ENCODE data around the gene SLC12A6.
A peak's percentile ranks its signal among the peaks of the same experiment; 100 is the strongest.

The SLC12A6 gene

DNA sequence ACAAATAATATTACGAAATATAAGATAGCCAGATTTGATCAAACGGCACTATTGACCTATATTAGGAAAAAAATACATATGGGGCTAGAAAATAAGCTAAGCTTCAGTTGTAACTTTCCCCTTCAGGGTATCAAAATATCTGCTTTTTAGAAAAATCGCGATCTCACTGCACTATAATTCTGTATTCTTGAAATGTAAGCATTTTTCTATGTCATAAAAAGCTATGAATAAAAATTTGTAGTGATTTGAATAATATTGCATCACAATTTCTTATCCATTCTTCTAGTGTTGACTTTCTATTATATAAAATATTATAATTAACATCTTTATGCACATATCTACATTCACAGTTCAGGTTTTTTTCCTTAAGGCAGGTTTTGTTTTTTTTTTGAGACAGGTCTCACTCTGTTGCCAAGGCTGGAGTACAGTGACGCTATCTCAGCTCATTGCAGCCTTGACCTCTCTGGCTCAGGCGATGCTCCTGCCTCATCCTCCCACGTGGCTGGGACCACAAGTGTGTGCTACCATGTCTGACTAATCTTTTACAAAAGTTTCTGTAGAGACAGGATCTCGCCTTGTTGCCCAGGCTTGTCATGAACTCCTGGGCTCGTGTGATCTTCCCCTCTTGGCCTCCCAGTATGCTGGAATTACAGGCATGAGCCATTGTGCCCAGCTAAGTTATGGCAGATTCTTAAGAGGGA, 91.2 kb downstream of the SLC12A6 start:
- H3K4me3 Mint-ChIP-seq: no peak overlapping the region
- H3K4me1 Mint-ChIP-seq (ENCODE audit: low read depth): peaks cover 8% of the 10 kb centered on the region
- H3K36me3 Mint-ChIP-seq (ENCODE audit: low read depth): peaks cover 46% of the 10 kb centered on the region
- no peaks in the 10 kb centered on the region for H3K9me3 Mint-ChIP-seq
- H3K27me3 Mint-ChIP-seq (ENCODE audit: low read depth): no peaks in the 10 kb centered on the region
- DNase-seq (ENCODE audit: low spot score): no peak
- no peak overlapping the region for H3K27ac Mint-ChIP-seq

DNA sequence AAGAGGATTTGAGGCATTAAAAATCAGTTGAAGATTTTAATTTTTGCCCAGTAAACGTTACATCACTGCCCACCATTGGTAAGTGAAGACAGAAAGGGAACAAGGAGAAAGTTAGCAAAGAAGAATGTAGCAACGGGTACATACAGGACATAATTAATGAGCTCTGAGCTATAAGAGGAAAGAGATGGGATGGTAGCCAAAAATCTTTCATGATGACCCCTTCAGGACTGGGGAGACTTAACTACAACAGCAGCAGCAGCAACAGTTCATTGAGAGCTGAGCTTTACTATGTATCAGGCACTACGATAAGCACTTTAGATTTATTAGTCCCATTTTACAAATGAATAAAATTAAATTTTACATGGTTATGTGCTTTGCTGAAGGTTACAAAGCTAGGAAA, 94.4 kb downstream of the SLC12A6 start:
- Mint-ChIP-seq H3K36me3 (ENCODE audit: low read depth) (peaks cover 42% of the 10 kb centered on the region), H3K9me3 (no peaks in the 10 kb centered on the region), H3K4me3 (no peak overlapping the region), H3K4me1 (ENCODE audit: low read depth) (peaks cover 22% of the 10 kb centered on the region), H3K27ac (no peak overlapping the region), H3K27me3 (ENCODE audit: low read depth) (no peaks in the 10 kb centered on the region)
- DNase-seq (ENCODE audit: low spot score): no peak

DNA sequence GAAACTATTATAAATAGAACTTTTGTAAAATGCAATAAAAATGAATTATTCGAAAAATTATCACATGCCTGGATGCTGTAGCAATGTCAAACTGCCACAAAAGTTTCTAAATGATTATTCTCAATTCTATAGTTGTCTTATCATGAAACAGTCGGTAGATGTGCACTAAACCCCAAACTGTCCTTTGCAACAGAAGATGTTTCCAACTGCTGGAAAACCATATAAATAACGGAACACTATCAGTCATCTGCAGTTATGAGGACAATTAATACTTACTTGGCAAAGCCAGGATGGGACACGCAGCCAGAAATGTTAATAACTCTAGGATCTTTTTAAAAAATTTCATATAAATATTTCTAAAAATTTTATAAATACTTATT, 95.3 kb downstream of the SLC12A6 start:
- no peaks in the 10 kb centered on the region for H3K9me3 Mint-ChIP-seq
- H3K27me3 Mint-ChIP-seq (ENCODE audit: low read depth): no peaks in the 10 kb centered on the region
- H3K36me3 Mint-ChIP-seq (ENCODE audit: low read depth): peaks cover 40% of the 10 kb centered on the region
- no peak for DNase-seq (ENCODE audit: low spot score)
- H3K4me3 Mint-ChIP-seq: no peak overlapping the region
- H3K27ac Mint-ChIP-seq: no peak overlapping the region
- H3K4me1 Mint-ChIP-seq (ENCODE audit: low read depth): peaks cover 22% of the 10 kb centered on the region

DNA sequence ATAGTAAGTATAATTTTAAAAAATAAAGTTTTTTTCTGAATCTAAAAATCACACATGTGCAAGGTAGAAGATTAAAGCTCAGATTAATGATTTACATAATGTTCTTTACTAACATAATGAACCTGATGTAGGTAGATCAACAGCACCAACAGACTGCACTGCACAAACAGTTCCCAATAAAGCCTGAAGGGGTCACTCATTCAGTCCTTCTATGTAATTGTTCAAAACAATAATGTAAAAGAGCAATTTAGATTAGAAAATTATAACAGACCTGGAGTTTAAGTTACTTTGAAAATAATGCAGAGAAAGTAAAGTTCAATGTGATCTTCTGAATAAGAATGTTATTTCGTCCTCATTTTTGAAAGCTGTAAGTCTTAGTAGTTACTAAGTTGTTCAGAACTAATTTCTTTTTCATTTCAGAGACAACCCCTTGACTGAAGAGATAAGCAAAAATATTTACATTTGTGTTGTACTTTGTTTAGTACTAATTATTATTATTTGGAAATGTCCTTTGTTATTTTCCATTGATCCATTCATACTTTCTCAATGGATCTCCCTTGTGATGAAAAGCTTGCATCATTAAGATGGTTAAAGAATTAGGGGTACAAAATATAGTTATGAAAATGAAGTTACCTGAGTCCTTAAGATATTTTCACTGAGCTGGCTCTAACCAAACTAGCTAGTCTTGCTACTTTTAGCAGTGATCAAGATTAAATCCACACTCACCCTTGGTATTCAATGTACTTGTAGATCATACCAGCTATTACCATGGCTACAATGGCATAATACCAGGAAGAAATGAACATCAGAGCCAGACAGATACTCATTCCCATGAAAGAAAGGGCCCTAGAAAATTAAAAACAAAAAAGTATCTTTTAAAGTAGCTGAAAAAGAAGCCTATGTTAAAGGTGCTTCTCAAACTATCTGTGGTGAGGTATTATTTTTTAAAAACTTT, 95.9 kb downstream of the SLC12A6 start:
- no peak for DNase-seq (ENCODE audit: low spot score)
- Mint-ChIP-seq H3K9me3 (no peaks in the 10 kb centered on the region), H3K27ac (peak overlapping the region; percentile 39), H3K36me3 (ENCODE audit: low read depth) (peaks cover 45% of the 10 kb centered on the region), H3K4me3 (no peak overlapping the region), H3K4me1 (ENCODE audit: low read depth) (peaks cover 22% of the 10 kb centered on the region), H3K27me3 (ENCODE audit: low read depth) (no peaks in the 10 kb centered on the region)

DNA sequence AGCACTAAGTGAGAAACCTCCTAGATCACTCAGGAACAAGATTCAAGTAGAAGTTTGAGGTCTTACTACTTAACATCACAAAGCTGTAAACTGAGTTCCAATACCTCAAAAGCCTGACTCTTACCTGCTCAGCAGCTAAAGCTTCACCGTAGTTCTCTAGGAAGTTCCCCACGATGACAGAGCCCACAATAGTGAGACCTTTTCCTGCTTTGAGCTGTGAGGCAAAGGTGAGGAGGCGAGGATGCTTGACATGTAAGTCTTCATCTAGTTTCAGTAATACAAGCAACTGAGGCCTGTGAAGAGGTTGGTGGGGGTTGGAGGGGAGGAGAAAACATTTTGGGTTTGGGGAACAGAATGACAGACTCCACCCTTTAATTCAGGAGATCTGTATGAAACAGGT, 97.0 kb downstream of the SLC12A6 start:
- Mint-ChIP-seq H3K4me1 (ENCODE audit: low read depth) (peaks cover 22% of the 10 kb centered on the region), H3K9me3 (no peaks in the 10 kb centered on the region), H3K4me3 (no peak overlapping the region), H3K27ac (peak overlapping the region; percentile 42), H3K27me3 (ENCODE audit: low read depth) (no peaks in the 10 kb centered on the region), H3K36me3 (ENCODE audit: low read depth) (peaks cover 56% of the 10 kb centered on the region)
- no peak for DNase-seq (ENCODE audit: low spot score)

DNA sequence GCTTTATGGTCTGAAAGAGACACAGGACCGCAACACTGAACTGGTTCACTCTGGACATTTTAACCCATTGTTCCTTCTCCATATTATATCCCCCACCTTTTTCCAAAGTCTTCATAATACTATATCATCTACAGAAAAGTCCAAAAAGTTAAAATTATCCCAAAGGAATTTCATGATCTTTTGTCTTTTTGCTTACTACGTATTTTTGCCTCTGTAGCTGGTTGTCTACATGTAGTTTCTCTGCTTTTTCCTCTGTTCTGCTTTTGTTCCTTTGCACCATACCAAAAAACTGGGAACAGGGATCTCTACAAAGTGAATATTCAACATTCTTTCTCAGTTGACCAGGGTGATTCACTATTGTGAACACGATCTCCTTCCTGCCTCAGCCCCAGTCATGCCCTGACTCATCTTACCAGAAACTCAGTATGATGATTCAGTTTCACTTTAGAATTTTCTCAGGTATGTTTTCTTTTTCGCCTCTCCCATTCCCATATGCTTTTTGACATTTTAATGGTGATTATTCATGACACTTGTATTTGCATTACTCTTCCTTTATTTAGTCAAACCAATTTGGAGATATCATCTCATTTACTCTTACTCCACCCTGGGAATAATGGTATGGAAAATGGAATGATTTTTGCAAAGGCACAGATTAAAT, 98.3 kb downstream of the SLC12A6 start:
- peak; percentile 45 for DNase-seq (ENCODE audit: low spot score)
- Mint-ChIP-seq H3K27me3 (ENCODE audit: low read depth) (no peaks in the 10 kb centered on the region), H3K9me3 (no peaks in the 10 kb centered on the region), H3K4me3 (peak overlapping the region; percentile 64), H3K27ac (peak overlapping the region; percentile 84), H3K36me3 (ENCODE audit: low read depth) (peaks cover 50% of the 10 kb centered on the region), H3K4me1 (ENCODE audit: low read depth) (peaks cover 22% of the 10 kb centered on the region)

DNA sequence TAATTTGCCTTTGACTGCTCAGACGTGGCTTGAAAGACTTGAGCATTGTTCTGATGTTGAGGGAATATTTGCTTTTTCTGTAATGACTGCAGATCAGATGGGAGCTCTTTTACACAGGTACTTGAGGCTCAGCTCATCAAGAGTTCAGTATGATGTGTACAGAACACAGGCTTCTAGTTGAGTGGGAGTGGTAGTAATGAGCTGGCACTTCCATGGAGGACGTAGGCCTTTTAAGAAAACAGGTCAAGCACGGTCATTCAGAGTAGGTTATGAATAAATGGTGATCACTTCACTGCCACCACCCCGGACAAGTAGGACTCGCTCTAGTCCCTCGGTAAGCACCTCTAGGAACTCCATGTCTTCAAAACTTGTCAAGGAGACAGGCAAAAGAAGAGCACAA, 104.0 kb downstream of the SLC12A6 start:
- Mint-ChIP-seq H3K36me3 (ENCODE audit: low read depth) (peaks cover 45% of the 10 kb centered on the region), H3K27me3 (ENCODE audit: low read depth) (no peaks in the 10 kb centered on the region), H3K4me1 (ENCODE audit: low read depth) (no peaks in the 10 kb centered on the region), H3K4me3 (no peak overlapping the region), H3K27ac (peak overlapping the region; percentile 43), H3K9me3 (no peaks in the 10 kb centered on the region)
- no peak for DNase-seq (ENCODE audit: low spot score)

DNA sequence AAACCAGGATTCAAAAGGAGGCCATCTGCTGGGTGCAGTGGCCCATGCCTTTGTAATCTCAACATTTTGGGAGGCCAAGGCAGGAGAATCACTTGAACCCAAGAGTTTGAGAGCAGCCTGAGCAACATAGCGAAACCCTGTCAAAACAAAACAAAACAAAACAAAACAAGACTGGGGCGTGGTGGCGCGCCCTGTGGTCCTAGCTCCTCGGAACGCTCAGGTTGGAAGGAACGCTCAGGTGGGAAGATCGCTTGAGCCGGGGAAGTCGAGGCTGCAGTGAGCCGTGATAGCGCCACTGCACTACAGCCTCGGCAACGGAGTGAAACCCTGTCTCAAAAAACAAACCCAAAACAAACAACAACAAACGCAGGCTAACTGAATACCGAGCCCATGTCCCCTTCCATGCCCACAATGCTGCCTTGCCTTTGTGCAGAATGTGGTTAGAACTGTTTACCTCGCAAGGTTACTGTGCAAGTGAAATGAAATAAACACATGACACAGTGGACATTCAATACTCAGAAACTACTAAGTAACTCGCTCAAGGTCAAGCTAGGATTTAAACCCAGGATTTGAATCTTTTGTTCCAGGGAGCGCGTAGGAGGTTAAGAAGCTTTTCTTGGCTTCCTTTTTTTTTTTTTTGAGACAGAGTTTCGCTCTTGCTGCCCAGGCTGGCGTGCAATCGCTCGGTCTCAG, 113.5 kb downstream of the SLC12A6 start:
- Mint-ChIP-seq H3K27ac (peak overlapping the region; percentile 92), H3K36me3 (ENCODE audit: low read depth) (peaks cover 18% of the 10 kb centered on the region), H3K9me3 (no peaks in the 10 kb centered on the region), H3K4me1 (ENCODE audit: low read depth) (peaks cover 24% of the 10 kb centered on the region), H3K4me3 (peak overlapping the region; percentile 96), H3K27me3 (ENCODE audit: low read depth) (no peaks in the 10 kb centered on the region)
- DNase-seq (ENCODE audit: low spot score): no peak

DNA sequence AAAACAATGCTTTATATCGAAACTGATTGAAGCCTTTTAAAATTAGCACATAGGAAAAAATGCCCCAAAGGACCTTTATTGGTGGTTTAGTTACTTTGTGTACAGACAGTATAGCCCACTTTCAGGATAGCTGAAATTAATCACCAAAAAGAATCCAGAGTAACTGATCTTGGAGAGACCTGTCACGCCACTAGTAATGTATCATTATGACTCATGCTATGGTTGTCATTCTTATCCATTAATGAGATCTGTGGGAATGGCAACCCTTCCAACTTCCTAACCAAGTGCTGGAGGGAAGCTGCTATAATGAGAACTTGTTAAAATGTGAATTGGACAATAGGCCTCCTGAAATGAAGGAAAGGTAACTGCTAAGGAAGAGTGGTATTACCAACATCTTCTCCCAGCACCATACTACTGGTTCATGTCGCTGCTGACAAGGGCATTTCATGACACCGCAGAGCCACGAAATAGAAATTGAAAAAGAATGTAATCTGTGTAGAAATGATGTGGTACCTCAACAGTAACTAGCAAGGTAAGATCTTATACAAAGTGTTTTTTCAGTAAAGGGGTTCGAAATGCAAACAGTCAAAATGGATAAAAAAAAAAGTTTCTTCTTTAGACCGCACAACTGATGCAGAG, 119.9 kb downstream of the SLC12A6 start:
- peaks cover 3% of the 10 kb centered on the region for H3K4me1 Mint-ChIP-seq (ENCODE audit: low read depth)
- H3K27ac Mint-ChIP-seq: no peak overlapping the region
- H3K27me3 Mint-ChIP-seq (ENCODE audit: low read depth): no peaks in the 10 kb centered on the region
- no peaks in the 10 kb centered on the region for H3K36me3 Mint-ChIP-seq (ENCODE audit: low read depth)
- no peaks in the 10 kb centered on the region for H3K9me3 Mint-ChIP-seq
- DNase-seq (ENCODE audit: low spot score): no peak
- H3K4me3 Mint-ChIP-seq: no peak overlapping the region

DNA sequence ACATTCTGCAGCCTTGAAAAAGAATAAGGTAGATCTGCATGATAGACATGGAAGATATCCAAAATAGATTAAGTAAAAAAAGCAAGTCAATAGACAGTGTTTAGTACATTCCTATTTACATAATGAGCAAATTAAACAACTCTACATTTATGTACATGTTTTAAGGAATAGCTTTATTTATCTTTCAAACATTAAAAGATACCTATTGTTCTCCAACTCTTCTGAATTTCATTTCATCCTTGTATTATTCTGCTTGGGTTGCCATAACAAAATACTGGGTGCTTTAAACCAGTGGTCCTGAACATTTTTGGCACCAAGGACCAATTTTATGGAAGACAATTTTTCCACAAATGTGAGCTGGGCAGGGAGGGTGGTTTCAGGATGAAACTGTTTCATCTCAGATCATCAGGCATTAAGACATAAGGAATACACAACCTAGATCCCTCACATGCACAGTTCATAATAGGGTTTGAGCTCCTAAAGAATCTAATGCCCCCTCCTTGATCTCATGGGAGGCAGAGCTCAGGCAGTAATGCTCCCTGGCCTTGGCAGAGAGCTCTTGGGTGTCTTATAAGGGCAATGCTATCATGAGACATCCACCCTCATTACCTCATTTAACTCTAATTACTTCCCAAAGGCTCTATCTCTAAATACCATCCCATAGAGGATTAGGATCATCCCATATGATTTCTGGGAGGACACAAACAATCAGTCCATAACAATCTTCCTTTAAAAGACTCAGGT, 120.9 kb downstream of the SLC12A6 start:
- Mint-ChIP-seq H3K9me3 (no peaks in the 10 kb centered on the region), H3K4me3 (no peak overlapping the region), H3K4me1 (ENCODE audit: low read depth) (no peaks in the 10 kb centered on the region), H3K27ac (no peak overlapping the region), H3K27me3 (ENCODE audit: low read depth) (no peaks in the 10 kb centered on the region), H3K36me3 (ENCODE audit: low read depth) (no peaks in the 10 kb centered on the region)
- no peak for DNase-seq (ENCODE audit: low spot score)

DNA sequence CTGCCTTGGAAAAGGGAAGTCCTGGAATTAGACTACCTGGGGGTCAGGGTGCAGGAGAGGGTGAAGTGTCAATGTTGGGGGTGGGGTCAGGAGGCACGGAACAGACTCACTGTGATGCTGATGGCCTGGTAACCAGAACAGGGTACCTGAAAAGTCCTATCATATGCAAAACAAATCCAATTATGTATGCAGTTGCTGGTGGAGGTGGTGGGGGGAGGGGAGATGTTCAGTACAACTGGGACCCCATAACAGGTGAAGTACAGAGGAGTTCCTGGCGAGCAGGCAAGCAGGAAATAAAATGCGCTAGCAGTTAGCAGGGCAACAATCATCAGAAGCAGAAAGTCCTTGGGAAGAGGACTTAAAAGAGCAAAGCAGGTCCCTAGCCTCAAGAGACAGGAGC, 123.4 kb downstream of the SLC12A6 start:
- no peaks in the 10 kb centered on the region for H3K36me3 Mint-ChIP-seq (ENCODE audit: low read depth)
- no peak for DNase-seq (ENCODE audit: low spot score)
- no peaks in the 10 kb centered on the region for H3K27me3 Mint-ChIP-seq (ENCODE audit: low read depth)
- peaks cover 3% of the 10 kb centered on the region for H3K4me1 Mint-ChIP-seq (ENCODE audit: low read depth)
- H3K27ac Mint-ChIP-seq: no peak overlapping the region
- H3K4me3 Mint-ChIP-seq: no peak overlapping the region
- H3K9me3 Mint-ChIP-seq: no peaks in the 10 kb centered on the region

DNA sequence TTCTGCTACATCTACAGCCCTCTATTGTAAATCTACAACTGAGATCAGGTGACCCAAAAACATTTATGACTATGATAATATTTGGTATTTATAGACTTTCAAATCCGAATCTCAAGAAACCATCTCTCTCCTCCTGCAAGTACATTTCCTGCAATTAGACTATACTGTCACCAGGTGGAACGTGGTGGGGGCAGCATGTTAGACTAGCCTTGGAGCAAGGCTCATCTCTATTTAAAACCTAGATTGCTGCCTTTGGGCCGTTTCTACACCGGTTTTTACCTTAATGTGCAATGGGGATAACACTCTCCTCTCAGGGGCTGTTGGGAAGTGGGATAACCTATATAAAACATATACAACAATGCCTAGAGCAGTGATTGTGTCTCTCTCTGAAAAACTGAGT, 123.9 kb downstream of the SLC12A6 start:
- no peaks in the 10 kb centered on the region for H3K36me3 Mint-ChIP-seq (ENCODE audit: low read depth)
- no peak for DNase-seq (ENCODE audit: low spot score)
- H3K27me3 Mint-ChIP-seq (ENCODE audit: low read depth): no peaks in the 10 kb centered on the region
- peaks cover 3% of the 10 kb centered on the region for H3K4me1 Mint-ChIP-seq (ENCODE audit: low read depth)
- H3K9me3 Mint-ChIP-seq: no peaks in the 10 kb centered on the region
- H3K27ac Mint-ChIP-seq: no peak overlapping the region
- no peak overlapping the region for H3K4me3 Mint-ChIP-seq
